NCI-H510A (cell line): ENCODE measurements around the gene KRTAP20-3.

ENCODE experiments used
- DNase-seq: peaks from one replicate; lab custom pipeline; 2025; lab: John Stamatoyannopoulos, UW

The KRTAP20-3 gene

GRCh38 chr21:30684506-30684905 is 41.8 kb downstream of the KRTAP20-3 start:
- DNase-seq = no peak

DNA sequence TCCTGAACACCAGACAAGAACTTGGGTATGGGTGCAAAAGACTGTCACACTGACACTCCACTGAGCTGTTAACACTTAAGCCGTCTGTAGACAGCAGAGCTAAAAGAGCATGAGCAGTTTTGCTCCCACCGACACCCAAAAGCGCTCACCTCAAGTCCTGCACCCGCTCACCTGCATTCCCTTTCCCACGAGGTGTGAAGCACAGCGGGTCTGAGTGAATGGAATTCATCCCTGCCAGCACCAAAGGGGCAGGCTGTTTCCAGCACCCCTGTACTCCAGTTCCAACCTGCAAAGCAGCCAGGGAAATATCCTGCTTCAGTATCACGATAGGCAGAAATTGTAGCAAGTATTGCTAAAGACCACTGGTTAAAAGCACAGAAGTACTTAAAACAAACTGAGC is 47.2 kb downstream of the KRTAP20-3 start:
- DNase-seq = no peak
